GM21390 (cell line): ENCODE results near the gene SETDB1.
"Not testable (repeated sequence)": the region's sequence is repeated elsewhere in the genome, so short reads cannot be mapped to it uniquely, and the experiment has no call there.

Experiments used
- ATAC-seq: cut with Tn5 transposase; IDR thresholded peaks from one replicate; pipeline ENCODE4 v1.9.1; 2021; ENCODE audit not compliant: unreplicated experiment

Gene SETDB1

DNA sequence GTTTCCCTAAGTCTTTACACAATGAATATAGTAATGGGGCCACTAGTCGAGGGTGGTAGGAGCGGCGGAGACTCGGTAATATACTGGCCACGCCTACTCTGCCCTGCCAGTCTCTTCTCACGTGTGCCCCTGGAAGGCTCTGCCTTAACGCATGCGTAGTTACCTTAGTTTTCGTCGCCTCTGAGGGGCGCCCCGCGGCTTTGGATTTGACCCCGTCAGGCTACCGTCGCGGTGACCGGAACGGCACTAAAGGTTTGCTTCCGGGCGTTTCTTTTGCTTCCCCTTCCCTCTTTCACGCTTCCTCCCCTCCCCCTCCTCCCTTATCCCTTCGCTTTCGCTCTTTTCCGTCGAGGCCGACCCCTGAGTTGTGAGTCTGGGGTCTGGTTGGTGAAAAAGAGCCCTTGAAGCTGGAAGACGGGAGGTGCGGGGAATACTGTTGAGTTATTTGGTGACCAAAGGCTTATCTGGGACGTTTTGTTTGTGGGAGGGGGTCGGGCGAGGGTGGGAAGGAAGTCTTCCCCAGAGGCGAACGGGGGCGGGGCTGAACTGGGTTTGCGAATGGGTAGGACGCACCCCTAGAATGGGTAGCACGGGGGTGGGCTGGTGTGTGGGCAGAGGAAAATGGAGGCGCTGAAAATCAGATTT, at the start of gene SETDB1:
SETDB1 (plus strand) TSS at position 267 of the 645 bp plus-strand sequence. CDS start 1,352 bp downstream, outside the sequence.
- ATAC-seq = peak; percentile 85

DNA sequence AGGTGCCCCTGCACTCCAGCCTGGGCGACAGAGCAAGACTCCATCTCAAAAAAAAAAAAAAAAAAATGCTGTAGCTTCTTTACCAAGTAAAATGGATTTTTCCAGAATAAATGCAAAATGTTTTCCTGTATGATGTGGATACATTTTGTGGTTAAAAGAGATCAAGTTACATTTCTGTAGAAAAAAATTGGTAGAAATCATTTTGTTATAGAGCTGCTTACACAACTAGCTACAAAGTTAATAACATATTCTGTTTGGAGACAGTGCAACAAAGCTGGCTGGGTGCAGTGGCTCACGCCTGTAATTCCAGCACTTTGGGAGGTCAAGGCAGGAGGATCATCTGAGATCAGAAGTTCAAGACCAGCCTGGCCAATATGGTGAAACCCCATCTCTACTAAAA, 47.2 kb upstream of the SETDB1 start:
- ATAC-seq = not testable (repeated sequence)

DNA sequence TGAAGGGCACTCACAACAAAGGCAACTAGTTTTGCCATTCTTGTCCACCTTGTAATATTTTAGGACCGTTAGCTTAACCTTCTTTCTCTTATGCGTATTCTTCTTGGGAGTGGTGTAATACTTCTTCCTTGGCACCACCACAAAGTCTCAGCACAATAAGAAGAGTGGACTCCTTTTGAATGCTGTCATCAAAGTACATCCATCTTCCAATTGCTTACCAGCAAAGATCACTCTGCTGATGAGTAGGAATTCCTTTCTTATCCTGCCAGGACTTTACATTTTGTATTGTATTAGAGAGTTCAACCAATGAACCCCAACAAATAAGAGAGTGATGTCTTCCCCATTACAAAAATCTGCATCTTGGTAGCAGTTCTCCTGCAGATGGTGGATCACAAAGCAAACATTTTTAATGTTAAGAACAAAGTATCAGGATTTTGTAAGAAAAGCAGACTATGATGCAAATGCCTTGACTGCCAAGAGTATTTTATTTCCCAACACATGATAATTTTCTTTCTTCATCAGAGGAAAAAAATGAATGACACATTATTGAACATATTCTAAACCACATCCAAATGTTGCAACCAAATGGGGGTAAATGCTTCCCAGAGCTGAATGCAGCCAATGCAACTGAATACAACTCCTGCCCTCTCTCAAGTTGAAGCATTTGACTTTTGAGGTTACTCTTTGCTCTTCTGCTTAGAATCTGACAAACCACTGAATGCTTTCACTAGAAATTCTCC, 44.7 kb upstream of the SETDB1 start:
- ATAC-seq = no peak

DNA sequence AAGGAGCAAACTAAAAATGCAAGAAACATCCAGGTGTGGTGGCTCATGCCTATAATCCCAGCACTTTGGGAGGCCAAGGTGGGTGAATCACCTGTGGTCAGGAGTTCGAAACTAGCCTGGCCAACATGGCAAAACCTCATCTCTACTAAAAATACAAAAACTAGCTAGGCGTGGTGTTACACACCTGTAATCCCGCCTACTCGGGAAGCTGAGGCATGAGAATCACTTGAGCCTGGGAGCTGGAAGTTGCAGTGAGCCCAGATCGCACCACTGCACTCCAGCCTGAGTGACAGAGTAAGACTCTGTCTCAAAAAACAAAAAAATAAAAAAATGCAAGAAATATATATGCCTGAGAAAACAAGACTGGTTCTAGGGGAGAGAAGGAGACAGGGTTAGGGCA, 43.0 kb upstream of the SETDB1 start:
- ATAC-seq = not testable (repeated sequence)

DNA sequence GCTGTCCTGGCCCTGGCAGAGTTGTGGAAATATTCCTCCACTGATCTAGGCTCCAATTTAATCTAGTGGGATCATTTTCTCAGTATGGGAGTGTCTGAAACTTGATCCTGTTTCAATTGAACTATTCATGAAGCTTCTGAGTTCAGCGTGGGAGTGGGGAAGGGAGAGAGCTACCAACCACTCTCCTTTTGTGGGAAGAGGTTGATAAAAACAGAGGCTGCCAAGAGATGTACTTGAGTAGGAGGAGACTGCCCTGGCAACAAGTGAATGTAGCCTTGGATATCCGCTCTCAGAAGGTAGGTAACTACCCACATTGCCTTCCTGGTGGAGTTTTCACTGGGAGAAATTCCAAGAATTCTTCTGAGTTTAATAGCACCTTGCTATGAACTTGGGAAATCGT, 39.1 kb upstream of the SETDB1 start, which contains the start of gene CTXND2:
CTXND2 (plus strand) TSS at position 119 of the 400 bp plus-strand sequence. CDS start 25,179 bp downstream, outside the sequence.
- no peak for ATAC-seq

DNA sequence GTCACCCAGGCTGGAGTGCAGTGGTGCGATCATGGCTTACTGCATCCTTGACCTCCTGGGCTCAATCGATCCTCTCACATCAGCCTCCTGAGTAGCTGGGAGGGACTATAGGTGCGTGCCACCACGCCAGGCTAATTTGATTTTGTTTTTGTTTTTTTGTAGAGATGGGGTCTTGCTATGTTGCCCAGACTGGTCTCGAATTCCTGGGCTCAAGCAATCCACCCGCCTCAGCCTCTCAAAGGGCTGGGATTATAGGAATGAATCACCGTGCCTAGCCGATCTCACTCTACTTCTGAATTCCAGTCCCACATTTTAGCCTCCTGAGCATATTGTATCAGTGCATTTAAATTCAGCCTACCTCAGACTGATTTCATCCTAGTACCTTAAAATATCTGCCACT, 37.4 kb upstream of the SETDB1 start:
- ATAC-seq = no peak

DNA sequence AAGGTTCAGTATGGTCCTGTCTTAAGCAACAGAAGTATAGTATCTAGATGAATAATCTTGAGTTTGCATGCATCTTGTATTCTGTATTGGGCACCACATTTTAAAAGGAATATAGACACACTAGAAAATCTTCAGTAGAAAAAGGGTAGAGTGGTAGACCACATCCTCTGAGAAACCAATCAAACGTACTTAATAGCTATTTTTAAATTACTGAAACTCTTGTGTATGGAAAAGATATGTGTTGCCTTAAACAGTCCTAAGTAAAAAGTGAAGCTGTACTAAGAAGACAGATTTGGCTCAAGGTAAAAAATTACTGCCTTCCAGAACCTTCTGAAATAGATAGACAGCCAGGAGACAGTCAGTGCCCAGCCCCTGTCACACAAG, 36.1 kb upstream of the SETDB1 start:
- peak; percentile 66 for ATAC-seq

DNA sequence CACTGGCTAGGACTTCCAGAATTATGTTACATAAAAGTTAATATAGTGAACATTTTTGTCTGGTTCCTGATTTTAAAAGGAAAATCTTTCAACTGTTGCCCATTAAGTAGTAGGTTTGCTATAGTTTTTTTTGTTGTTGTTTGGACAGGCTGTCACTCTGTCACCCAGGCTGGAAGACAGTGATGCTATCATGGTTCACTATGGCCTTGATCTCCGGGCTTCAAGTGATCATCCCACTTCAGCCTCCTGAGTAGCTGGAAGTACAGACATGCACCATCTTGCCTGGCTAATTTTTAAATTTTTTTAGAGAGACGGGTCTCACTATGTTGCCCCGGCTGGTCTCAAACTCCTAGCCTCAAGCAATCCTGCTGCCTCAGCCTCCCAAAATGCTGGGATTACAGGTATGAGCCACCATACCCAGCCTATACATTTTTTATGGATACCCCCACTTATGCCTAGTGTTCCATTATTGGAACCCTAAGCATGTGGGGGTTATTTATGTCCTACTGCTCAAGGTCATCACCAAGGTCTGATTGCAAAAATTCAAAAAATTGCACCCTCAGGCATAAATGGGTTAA, 32.7 kb upstream of the SETDB1 start:
- no peak for ATAC-seq

DNA sequence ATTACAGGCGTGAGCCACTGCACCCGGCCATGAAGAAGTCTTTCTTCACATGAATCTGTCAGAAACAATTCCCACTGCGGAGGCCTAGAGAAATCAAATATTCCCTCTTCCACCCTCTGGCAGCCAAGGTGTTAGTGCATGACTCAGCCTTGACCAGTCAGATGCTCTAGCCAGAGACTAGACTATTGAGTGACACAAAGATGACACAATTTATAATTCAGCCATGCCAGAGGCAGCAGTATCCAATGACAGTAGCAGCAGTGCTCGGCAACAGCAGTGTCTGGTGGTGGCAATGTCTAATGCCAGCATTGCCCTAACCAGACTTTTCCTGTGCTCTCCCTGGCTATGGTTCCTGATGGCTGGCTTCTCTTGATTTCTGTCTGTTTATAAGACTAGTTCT, 30.5 kb upstream of the SETDB1 start:
- ATAC-seq = no peak

DNA sequence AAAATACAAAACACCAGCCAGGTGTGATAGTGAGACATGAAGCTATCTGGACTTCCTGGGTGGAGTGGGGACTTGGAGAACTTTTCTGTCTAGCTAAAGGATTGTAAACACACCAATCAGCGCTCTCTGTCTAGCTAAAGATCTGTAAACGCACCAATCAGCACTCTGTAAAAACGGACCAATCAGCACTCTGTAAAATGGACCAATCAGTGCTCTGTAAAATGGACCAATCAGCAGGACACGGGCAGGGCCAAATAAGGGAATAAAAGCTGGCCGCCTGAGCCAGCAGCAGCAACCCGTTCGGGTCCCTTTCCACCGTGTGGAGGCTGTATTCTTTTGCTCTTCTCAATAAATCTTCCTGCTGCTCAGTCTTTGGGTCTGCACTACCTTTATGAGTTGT, 26.4 kb upstream of the SETDB1 start:
- ATAC-seq = not testable (repeated sequence)

DNA sequence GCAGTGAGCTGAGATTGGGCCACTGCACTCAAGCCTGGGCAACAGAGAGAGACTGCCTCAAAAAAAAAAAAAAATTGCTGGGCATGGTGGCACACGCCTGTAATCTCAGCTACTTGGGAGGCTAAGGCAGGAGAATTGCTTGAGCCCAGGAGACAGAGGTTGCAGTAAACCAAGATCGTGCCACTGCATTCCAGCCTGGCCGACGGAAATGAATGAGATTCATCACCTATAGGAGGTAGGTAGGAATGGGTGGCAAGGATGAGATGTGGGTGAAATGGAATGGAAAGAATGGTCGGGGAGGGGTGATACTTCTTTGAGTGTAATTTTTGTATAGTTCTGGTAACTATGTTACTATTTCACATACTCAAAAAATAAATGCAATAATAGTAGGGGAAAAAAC, 23.8 kb upstream of the SETDB1 start:
- ATAC-seq = no peak

DNA sequence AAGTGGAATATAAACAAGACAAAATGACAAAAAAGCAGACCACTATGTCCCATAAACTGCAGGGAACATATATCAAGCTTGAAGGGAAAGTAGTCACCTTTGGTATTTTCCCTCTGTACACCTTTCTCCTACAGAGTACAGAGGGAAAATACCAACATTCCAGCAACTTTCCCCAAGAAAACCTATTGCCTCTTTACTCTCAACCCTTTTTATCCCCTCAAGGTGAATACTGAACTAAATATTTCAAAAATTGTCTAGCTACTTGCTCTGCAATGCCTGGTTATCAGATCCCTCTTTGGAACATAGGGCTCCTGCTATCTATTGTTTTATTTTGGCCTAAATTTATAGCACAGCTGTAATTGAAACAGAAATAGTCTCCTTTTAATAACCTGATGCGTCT, 23.4 kb upstream of the SETDB1 start:
- no peak for ATAC-seq

DNA sequence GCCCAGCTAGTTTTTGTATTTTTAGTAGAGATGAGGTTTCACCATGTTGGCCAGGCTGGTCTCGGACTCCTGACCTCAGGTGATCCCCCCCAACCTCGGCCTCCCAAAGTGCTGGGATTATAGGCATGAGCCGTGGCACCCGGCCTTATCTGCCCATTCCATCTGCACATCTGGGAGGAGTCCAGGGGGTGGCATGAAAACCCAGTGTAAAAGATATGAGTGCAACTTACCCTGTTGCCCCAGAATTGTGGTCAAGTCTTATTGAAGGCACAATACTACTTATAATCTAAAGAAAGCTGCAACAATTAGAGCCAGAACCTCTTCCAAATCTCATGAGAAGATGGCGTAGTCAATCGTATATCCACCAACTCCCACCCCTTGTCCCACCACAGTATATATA, 20.9 kb upstream of the SETDB1 start:
- ATAC-seq = no peak

DNA sequence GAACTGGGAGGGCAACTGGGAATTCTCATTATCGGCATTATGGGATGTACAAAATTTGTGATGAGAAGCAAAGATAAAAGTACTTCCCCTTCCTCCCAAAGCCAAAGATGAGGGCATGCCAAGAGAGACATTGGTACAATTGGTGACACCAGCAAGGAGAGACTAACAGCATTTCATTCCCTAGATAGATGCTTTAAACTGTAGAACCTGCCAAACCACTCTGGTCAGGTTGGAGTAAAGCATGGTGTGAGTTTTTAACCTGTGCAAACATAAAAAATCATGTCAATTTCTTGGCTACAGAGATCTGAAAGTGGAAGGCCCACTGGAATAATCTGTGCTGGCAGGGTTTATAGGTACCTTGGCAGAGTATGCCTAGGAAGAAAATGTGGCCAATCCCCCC, 19.8 kb upstream of the SETDB1 start:
- ATAC-seq = no peak

DNA sequence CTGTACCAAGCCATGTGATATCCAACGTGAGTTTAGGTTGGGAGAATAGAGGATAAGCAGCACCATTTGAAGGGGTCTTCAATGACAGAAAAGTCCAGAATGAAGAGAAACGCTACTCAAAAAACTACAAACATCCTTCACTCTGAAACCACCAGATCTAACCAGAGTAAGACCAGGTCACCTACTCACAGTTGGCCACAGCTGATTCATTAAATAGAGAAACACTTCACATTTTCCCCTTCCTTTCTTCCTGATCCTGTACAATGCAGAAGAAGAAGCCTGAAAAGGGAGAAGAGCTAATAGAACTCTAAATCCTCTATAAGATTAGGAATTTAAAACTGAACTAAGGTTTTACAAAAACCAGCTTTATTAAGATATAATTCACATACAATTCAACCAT, 19.4 kb upstream of the SETDB1 start:
- no peak for ATAC-seq

DNA sequence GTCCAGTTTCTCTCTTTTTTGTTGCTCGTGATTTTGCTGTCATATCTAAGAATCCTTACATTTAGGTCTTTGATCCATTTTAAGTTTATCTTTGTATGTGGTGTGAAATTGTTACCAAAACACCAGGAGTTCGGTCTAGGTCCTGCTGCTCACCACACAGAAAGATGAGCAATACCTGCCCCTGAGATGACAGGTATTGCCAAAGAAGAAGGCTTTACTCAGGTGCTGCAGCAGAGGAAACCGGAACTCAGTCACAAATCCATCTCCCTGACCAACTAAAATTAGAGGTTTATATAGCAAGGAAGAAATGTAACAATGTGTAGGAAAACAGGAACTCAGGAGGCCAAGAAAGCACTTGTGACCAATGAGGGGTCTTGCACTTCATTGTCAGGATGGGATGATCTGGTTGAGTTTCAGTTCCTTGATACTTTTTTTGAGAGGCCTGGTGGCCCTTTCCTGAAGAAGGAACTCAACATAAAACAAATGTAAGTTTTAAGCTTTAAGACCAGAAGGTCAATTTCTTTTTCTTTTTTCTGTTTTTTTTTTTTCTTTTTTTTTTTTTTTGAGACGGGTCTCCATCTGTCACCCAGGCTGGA, 16.5 kb upstream of the SETDB1 start:
- ATAC-seq = no peak

DNA sequence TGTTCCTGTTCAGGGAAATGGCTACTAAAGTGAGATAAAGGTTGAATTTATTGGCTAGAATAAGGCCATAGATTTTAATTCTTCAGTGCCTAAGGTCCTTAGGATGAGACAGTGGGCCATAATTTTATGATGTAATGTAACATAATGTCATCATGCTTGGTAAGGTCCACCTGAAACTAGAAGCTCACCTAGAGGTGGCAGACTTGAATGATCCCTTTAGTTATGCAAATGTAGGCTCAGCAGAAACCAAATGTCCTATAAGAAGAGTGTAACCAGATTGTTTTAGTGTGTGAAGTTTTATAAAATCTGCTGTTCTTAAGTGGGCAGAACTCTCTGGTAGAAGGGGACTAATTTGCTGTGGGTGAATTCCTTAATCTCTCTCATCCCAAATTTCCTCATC, 13.5 kb upstream of the SETDB1 start:
- no peak for ATAC-seq

DNA sequence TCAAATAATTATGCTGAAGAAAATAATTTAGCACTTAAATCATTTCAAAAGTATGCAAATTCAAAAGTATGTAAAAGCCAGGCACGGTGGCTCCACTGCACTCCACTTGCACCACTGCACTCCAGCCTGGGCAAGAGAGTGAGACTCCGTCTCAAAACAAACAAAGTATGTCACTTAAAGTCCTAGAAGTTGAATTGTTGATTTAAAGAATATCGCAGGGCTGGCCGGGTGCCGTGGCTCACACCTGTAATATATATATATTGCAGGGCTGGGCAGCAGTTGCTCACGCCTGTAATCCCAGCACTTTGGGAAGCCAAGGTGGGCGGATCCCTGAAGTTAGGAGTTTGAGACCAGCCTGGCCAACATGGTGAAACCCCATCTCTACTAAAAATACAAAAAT, 8.8 kb upstream of the SETDB1 start:
- no peak for ATAC-seq

DNA sequence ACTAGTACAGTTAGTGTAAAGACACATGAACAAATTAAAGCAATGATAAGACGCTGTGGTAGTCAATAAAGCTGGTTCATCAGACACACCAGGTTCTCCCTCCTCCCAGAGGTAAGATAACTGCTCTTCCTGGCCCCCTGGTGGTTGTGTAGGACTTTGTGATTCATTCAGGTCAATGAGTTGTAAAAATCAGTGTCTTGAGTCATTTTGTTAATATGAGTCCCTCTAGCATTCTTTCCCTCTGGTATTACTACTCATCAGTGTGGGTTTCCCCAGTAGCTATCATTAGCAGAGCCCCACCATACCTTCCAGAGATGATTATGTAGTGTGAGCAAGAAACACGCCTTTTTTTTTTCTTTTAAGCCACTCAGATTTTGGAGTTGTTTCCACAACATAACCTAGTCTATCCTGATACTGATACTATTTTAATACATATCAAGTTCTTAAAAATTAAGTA, 3.6 kb upstream of the SETDB1 start:
- no peak for ATAC-seq

DNA sequence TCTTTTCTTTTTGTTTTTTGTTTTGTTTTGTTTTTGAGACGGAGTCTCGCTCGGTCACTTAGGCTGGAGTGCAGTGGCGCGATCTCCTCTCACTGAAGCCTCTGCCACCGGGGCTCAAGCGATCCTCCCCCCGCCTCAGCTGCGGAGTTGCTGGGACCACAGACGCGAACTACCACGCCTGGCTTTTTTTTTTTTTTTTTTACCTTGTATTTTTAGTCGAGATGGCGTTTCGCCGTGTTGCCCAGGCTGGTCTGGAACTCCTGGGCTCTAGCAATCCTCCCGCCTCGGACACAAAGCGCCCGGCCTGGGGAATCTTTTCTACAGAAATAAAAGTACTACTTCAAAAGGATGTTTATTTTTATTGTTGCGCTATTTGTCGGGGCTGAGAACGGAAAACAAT, 1.1 kb upstream of the SETDB1 start:
- ATAC-seq = no peak

DNA sequence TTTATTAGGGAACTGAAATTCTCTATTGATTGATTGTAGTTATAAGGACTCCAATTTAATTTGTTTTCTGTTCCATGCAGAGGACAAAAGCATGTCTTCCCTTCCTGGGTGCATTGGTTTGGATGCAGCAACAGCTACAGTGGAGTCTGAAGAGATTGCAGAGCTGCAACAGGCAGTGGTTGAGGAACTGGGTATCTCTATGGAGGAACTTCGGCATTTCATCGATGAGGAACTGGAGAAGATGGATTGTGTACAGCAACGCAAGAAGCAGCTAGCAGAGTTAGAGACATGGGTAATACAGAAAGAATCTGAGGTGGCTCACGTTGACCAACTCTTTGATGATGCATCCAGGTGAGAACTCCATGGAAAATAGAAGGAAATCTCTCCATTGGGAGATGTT, 1.5 kb downstream of the SETDB1 start:
- no peak for ATAC-seq

DNA sequence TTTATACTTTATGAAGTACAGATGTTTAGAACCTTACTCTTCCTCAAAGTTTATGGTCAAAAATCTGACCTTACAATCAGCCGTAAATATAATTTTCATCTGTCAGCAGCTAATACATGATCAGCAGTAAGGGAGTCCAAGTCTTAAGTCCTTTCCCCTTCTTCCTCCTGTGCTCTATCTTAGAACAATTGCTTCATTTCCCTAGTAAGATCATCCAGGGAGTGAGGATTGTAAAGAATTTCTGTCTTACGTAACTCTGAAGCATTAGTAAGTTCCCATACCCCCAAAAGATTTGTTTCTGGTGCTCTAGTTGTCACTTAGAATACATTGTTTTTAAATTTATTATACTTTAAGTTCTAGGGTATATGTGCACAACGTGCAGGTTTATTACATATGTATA, 2.1 kb downstream of the SETDB1 start:
- no peak for ATAC-seq
